Measurements from ENCODE around the gene BDKRB2.

DNA sequence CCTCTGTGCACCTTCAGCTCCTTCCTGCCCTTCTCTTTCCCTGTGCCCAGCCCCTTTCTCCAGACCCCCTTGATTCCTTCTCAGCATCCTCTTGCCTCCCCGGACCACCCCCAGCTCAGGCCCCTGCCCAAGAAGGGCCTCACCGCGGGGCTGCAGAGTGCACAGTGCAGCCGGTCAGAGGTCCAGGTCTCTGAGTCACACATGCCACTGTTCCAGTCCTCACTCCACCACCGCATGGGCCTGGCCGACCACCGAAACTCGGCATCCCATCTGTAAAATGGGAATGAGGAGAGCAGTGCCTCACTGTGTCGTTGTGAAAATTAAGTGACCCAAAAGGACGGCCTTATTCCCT, 64.7 kb downstream of the BDKRB2 start:
- TF ChIP-seq EZH2phosphoT487 (IDR thresholded peaks at IDR 0.05; ENCODE audit: low read depth), result no peak
- TF ChIP-seq, protein P1, sequence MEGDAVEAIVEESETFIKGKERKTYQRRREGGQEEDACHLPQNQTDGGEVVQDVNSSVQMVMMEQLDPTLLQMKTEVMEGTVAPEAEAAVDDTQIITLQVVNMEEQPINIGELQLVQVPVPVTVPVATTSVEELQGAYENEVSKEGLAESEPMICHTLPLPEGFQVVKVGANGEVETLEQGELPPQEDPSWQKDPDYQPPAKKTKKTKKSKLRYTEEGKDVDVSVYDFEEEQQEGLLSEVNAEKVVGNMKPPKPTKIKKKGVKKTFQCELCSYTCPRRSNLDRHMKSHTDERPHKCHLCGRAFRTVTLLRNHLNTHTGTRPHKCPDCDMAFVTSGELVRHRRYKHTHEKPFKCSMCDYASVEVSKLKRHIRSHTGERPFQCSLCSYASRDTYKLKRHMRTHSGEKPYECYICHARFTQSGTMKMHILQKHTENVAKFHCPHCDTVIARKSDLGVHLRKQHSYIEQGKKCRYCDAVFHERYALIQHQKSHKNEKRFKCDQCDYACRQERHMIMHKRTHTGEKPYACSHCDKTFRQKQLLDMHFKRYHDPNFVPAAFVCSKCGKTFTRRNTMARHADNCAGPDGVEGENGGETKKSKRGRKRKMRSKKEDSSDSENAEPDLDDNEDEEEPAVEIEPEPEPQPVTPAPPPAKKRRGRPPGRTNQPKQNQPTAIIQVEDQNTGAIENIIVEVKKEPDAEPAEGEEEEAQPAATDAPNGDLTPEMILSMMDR (IDR thresholded peaks at IDR 0.05; ENCODE audit: low read depth, low read length), result no peak

Measured in OCI-LY3 (cell line).